ENCODE data around the gene ARPC3.
"Not testable (repeated sequence)": the region's sequence is repeated elsewhere in the genome, so short reads cannot be mapped to it uniquely, and the experiment has no call there.

The ARPC3 gene

GRCh38 chr12:110449799-110450497 lies at the start of gene ARPC3:
TSS of gene ARPC3 (minus strand) at chr12:110450337. CDS start at chr12:110450260, 77 bp downstream.
- peak; percentile 84 to 86 (median 86) for DNase-seq (ENCODE audit: low read depth in 3 of 3, low spot score in 1 of 3)

- no peak for DNase-seq (ENCODE audit: low read depth in 3 of 3, low spot score in 1 of 3)
Observed at GRCh38 chr12:110498984-110499706, 49.0 kb upstream of the ARPC3 start.

- no peak for DNase-seq (ENCODE audit: low read depth in 3 of 3, low spot score in 1 of 3)
Observed at GRCh38 chr12:110475426-110475825, 25.3 kb upstream of the ARPC3 start.

- DNase-seq (ENCODE audit: low read depth in 3 of 3, low spot score in 1 of 3): peak; percentile 82 to 87 (median 85)
Observed at GRCh38 chr12:110468214-110469048, 18.3 kb upstream of the ARPC3 start, which contains the start of the genes FAM216A and GPN3. TSS of gene FAM216A (plus strand) at chr12:110468845. CDS start at chr12:110468876, 31 bp downstream. TSS of gene GPN3 (minus strand) at chr12:110468257. CDS start at chr12:110468203, 54 bp downstream.

GRCh38 chr12:110467847-110468213 lies 17.7 kb upstream of the ARPC3 start:
- no peak for DNase-seq (ENCODE audit: low read depth in 3 of 3, low spot score in 1 of 3)

- no peak for DNase-seq (ENCODE audit: low read depth in 3 of 3, low spot score in 1 of 3)
Observed at GRCh38 chr12:110466791-110467190, 16.7 kb upstream of the ARPC3 start.

- not testable (repeated sequence) for DNase-seq (ENCODE audit: low read depth in 3 of 3, low spot score in 1 of 3)
Observed at GRCh38 chr12:110465765-110466164, 15.6 kb upstream of the ARPC3 start.

- DNase-seq (ENCODE audit: low read depth in 3 of 3, low spot score in 1 of 3): no peak
Observed at GRCh38 chr12:110465024-110465423, 14.9 kb upstream of the ARPC3 start.

GRCh38 chr12:110461189-110461588 lies 11.1 kb upstream of the ARPC3 start:
- DNase-seq (ENCODE audit: low read depth in 3 of 3, low spot score in 1 of 3): not testable (repeated sequence)

GRCh38 chr12:110458756-110459155 lies 8.6 kb upstream of the ARPC3 start:
- DNase-seq (ENCODE audit: low read depth in 3 of 3, low spot score in 1 of 3): no peak

GRCh38 chr12:110453569-110454296 lies 3.6 kb upstream of the ARPC3 start:
- DNase-seq (ENCODE audit: low read depth in 3 of 3, low spot score in 1 of 3): no peak

- no peak for DNase-seq (ENCODE audit: low read depth in 3 of 3, low spot score in 1 of 3)
Observed at GRCh38 chr12:110451263-110451662, 1.1 kb upstream of the ARPC3 start.

- DNase-seq (ENCODE audit: low read depth in 3 of 3, low spot score in 1 of 3): no peak
Observed at GRCh38 chr12:110444455-110444854, 5.7 kb downstream of the ARPC3 start.

- no peak for DNase-seq (ENCODE audit: low read depth in 3 of 3, low spot score in 1 of 3)
Observed at GRCh38 chr12:110436231-110436630, 13.9 kb downstream of the ARPC3 start.

- DNase-seq (ENCODE audit: low read depth in 3 of 3, low spot score in 1 of 3): no peak
Observed at GRCh38 chr12:110431957-110432587, 18.1 kb downstream of the ARPC3 start.

- DNase-seq (ENCODE audit: low read depth in 3 of 3, low spot score in 1 of 3): not testable (repeated sequence)
Observed at GRCh38 chr12:110429676-110430075, 20.5 kb downstream of the ARPC3 start.

GRCh38 chr12:110426406-110426805 lies 23.7 kb downstream of the ARPC3 start:
- no peak for DNase-seq (ENCODE audit: low read depth in 3 of 3, low spot score in 1 of 3)

GRCh38 chr12:110424237-110424636 lies 25.9 kb downstream of the ARPC3 start:
- DNase-seq (ENCODE audit: low read depth in 3 of 3, low spot score in 1 of 3): no peak

- DNase-seq (ENCODE audit: low read depth in 3 of 3, low spot score in 1 of 3): no peak
Observed at GRCh38 chr12:110421701-110422100, 28.4 kb downstream of the ARPC3 start.

GRCh38 chr12:110421159-110421661 lies 28.9 kb downstream of the ARPC3 start:
- DNase-seq (ENCODE audit: low read depth in 3 of 3, low spot score in 1 of 3): no peak

Measured in stimulated activated CD4-positive, alpha-beta T cell treated with anti-CD3 and anti-CD28 coated beads, TNF-alpha, amount 100 ng/mL, for 1 hour (primary cell).